HG03159 (cell line): Measurements from ENCODE around the gene NRP1.

Source experiments
- ATAC-seq: cut with Tn5 transposase; IDR thresholded peaks from one replicate; pipeline ENCODE4 v1.9.1; 2021; ENCODE audit warnings: mild to moderate bottlenecking, moderate library complexity; ENCODE audit not compliant: unreplicated experiment

Gene NRP1

GRCh38 chr10:33267708-33268107 is 66.8 kb downstream of the NRP1 start:
- no peak for ATAC-seq

DNA sequence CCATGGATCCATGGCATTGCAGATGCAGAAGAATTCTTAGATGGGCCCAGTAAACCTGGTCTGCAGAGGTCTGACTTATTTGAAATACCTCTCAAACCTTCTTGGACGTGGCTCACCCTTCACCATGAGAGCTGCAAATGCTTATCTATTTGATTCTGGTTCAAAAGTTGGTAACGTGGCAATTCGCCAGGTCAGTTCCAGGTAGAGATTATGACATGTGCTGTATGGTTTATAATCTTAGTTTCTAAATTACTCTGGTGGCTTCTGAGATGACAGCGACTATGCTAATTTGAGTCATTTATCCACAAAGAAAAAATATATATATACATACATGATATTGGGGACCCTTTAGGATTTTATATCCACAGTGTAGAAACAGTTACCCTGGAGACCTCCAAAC is 68.8 kb downstream of the NRP1 start:
- ATAC-seq, result no peak

DNA sequence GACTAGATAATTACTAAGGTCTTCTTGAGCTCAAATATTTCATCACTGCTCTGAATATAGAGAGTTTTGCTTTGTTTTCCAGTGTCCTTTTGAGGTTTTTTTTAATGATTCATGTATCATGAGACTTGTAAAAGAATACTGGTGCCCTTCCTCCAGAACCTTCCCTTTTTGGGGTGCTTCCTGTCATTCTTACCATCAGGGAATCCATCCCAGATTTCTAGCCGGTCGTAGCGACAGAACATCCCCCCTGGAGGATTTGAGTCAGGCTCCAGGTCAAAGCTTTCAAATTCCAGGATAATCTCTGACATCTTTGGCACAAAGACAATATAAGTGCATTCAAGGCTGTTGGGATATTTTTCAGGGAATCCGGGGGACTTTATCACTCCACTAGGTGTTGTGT is 71.0 kb downstream of the NRP1 start:
- no peak for ATAC-seq

GRCh38 chr10:33262871-33263270 is 71.6 kb downstream of the NRP1 start:
- ATAC-seq, result no peak

GRCh38 chr10:33260403-33261149 is 73.9 kb downstream of the NRP1 start:
- ATAC-seq, result no peak

- ATAC-seq, result no peak
These were observed 75.5 kb downstream of the NRP1 start for GRCh38 chr10:33258967-33259366.

DNA sequence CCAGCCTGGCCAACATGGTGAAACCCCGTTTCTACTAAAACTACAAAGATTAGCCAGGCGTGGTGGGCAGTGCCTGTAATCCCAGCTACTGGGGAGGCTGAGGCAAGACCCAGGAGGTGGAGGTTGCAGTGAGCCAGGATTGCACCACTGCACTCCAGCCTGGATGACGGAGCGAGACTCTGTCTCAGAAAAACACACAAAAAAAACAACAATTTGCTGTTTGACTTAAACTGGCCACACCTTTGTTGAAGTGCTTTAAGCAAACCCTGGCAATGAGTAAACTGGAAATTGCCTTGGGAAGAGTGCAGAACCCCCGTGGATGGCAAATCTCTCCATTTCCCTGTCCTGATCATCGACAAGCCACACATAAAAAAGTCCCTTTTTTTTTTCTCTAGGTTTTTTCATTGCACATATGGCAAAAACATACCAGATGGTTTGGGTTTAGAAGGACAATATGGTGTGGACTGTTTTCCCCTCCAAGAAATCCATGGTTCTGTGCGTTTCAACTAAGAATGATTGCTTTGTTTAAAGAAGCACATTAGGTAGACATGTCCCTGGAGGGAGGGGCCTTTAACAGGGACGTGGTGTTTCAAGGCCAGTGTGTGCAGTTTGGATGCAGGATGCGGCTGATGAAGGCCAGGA is 76.9 kb downstream of the NRP1 start:
- no peak for ATAC-seq

GRCh38 chr10:33256458-33256857 is 78.0 kb downstream of the NRP1 start:
- ATAC-seq, result no peak

GRCh38 chr10:33254556-33255160 is 79.8 kb downstream of the NRP1 start:
- ATAC-seq, result no peak

DNA sequence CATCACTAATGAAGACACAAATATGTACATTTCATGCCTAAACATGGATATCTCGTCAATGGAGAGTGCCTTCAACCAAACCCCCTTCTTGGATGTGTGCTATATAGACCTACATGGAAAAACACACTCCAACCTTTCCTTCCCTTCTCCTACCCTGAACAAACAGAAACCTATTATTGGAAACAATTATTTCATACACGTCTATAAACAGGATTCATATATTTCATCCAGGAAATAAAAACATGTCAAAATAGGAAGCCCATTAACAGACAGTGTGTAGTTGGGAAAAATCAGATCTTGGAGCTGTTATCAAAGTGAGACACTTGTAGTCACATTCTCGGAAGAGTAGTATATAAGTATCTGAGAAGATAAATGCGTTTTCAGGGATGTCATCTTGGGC is 81.1 kb downstream of the NRP1 start:
- no peak for ATAC-seq

DNA sequence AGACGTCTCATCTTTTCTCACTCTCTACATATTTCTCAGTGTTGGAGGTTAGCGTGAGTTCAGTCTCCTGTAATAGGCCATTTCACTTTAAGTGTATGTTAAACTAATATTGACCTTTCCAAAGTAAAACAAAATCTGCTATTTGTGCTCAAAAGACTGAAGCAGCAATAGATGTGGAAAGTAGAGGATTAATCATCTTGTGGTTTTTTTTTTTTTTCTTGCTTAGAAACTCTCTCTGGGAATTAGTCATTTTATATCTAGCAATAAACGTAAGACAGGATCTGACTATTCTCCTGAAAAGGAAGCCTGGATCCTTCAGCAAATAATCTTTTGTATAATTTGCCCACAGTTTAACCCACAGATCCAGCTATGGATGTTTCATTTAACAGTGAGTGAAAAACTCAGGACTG is 81.7 kb downstream of the NRP1 start:
- no peak for ATAC-seq

DNA sequence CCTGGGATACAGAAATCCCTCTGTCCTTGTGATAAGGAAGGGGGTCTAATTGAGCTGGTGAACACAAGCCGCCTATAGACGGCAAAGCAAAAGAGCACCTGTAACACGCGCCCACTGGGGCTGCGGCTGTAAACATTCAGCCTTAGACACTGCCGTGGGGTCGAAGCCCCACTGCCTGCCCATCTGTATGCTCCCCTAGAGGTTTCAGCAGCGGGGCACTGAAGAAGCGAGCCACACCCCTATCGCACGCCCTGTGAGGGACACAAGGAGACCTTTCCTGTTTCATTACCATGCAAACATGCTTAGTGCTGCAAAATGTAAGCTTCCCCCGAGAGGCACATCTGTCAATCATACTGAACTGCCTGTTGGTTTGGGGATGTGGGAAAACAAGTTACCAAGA is 82.1 kb downstream of the NRP1 start:
- no peak for ATAC-seq

DNA sequence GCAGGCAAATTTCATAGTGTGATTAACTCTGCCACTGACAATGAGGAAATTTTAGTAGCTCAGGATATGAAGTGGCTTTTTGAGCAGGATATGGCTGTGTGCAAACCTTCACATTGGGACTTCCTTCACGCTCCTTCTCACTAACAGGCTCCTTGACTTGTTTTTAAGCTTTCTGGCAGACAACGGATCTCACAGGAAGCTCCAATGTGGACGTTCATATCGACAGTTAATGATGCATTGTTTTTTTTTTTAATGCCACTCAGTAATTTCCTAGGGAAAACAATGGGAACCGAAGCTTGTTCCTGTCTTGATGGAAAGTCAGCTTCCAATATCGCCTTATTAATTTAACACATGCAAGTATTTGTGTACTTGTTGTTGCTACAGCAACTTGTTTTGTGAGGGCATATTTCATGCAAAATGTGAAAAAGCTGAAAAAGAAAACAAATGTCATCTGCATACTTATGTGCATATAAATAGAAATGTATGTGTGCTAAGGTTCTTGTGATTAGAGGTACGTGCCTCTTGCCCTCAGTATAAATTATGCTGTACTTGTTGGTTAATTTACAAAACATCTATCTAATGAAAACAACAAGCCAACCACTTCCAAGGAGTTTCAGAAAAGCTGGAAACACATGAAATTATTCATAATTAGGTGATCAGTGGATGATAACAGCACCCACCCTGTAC is 84.7 kb downstream of the NRP1 start:
- no peak for ATAC-seq

DNA sequence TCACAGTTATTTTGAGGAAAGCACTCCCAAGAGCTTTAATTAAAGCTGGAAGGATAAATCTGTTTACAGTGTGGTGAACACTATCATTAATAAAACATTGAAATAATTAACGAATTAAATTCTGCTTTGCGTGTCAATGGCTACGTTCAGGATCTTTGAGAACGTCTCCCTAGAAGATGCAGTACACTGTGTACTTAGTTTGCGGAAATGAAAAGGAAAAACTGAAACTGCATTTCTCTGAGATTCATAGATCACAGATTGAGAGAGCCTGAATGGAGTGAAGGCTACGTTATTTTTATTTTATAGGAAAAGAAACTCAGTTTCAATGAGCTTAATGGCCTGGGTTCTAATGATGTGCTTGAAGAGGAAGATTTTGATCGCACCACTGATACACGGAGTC is 85.3 kb downstream of the NRP1 start:
- no peak for ATAC-seq

DNA sequence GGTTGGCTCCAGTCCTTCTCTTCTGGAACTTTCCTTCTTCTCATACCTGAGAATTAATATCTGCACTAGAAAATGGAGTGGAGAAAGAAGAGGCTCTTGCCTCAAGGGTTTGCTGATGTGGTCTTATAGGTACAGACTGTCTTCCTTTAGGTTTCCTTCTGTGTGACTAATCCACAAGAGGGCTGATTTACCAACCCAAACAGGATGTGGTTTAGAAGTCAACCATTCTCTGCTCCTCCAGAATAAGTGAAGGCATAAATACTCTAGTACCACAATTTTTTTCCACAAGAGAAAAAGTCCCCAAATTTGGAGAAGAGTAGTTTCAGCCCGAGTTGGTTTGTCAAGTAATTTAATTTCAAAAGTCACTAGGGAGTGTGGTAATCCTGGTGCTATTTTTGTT is 85.8 kb downstream of the NRP1 start:
- ATAC-seq, result no peak

- no peak for ATAC-seq
These were observed 87.1 kb downstream of the NRP1 start for GRCh38 chr10:33247221-33247922.

DNA sequence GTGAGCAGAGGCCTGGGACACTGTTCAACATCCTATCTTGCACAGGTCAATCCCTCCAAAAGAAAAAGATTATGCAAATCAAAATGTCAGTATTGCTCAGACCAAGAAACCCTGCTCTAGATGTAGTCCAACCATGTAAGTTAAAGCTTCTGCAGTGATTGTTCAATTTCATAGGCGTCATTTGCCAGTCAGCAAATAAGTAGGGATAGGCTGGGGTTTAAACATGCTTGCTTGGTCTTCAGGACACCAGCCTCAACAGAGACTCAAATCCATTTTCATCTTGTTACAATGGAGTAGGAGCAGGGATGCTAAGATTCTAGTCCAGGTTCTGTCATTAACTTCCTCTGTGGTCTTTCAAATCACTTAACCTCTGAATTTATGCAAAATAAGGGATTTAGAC is 89.1 kb downstream of the NRP1 start:
- ATAC-seq, result no peak

- no peak for ATAC-seq
These were observed 90.0 kb downstream of the NRP1 start for GRCh38 chr10:33244354-33244967.

GRCh38 chr10:33243703-33244102 is 90.8 kb downstream of the NRP1 start:
- no peak for ATAC-seq

- ATAC-seq, result no peak
These were observed 91.5 kb downstream of the NRP1 start for GRCh38 chr10:33242931-33243330.

DNA sequence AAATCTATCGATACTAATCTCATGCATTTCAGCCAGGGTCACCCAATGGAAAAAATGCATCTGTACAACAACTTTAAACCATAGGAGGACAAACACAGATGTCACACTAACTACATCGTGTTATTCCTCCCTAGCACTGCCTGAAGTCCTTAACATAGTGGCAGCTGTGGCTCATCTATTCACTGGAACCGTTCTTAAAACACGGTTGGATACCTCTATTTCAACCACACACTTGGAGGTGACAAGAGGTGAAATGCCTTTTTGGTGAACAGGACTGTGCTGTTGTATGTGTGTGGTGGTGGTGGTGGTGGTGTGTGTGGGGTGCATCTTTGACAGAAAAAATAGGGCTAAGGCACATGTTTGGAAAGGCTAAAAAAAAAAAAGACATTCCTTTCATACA is 93.1 kb downstream of the NRP1 start:
- no peak for ATAC-seq
